ENCODE results near the gene OR2AT4. TPM values are rescaled to one million over a fixed set of nuclear protein-coding genes. Genes with fewer than 3 reads are reported as not detected.

OR2AT4 gene
- not detected for total RNA-seq

- Mint-ChIP-seq H3K27me3 (peaks cover 24 to 29% of the 10 kb centered on the region in 2 donors), H3K36me3 (no peaks in the 10 kb centered on the region), H3K27ac (no peak within 1 kb of the TSS), H3K4me3 (no peak within 1 kb of the TSS), H3K4me1 (ENCODE audit: low read depth in 2 of 2) (peaks cover 10 to 16% of the 10 kb centered on the region in 2 donors), H3K9me3 (no peaks in the 10 kb centered on the region)
- no peak for ATAC-seq
- DNase-seq (ENCODE audit: low spot score), result no peak
These were observed at the start of gene OR2AT4 for GRCh38 chr11:75096456-75097172. OR2AT4 (minus strand) TSS chr11:75096876.

GRCh38 chr11:75145972-75146519 is 49.4 kb upstream of the OR2AT4 start:
- no peak for ATAC-seq
- Mint-ChIP-seq H3K4me1 (ENCODE audit: low read depth in 2 of 2) (peaks cover 33 to 35% of the 10 kb centered on the region in 2 donors), H3K9me3 (no peaks in the 10 kb centered on the region), H3K36me3 (no peaks in the 10 kb centered on the region), H3K27me3 (peaks cover 9 to 10% of the 10 kb centered on the region in 2 donors), H3K4me3 (no peak overlapping the region), H3K27ac (no peak overlapping the region)
- no peak for DNase-seq (ENCODE audit: low spot score)

DNA sequence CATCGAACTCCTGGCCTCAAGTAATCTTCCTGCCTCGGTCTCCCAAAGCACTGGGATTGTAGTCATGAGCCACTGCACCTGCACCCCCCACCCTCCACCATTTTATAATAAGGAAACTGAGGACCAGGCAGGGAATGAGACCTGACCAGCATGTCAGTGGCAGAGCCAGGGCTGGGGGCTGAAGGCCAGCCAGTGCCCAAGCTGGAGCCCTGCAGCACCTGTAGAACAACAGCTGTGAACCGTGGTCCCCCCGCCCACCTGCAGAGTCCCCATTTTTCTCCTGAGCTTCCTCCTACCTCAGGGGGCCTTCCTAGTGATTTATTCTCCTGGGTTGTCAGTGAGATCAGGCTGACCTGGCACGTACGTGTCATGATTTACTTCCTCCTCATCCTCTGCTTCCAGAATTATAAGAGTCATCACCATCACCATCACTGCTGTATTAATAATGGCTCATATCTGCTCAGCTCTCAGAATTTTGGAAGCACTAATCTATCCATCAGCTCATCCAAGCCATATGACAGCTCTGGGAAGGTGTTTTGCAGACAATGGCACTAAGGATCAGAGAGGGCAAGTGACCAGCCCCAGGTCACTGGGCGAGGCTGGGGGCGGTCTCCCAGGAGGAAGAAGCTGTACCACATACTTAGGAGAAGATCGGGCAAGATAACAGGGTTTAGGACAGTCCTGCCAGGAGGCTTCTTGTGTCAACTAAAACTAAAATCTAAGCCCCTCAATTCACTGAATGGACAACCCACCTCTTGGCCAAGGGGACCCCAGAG is 48.7 kb upstream of the OR2AT4 start:
- Mint-ChIP-seq H3K4me3 (no peak overlapping the region), H3K4me1 (ENCODE audit: low read depth in 2 of 2) (peaks cover 38% of the 10 kb centered on the region in 2 donors), H3K36me3 (no peaks in the 10 kb centered on the region), H3K27me3 (peaks cover 3 to 5% of the 10 kb centered on the region in 2 donors), H3K27ac (no peak overlapping the region), H3K9me3 (no peaks in the 10 kb centered on the region)
- ATAC-seq (no peak), DNase-seq (ENCODE audit: low spot score) (no peak)

DNA sequence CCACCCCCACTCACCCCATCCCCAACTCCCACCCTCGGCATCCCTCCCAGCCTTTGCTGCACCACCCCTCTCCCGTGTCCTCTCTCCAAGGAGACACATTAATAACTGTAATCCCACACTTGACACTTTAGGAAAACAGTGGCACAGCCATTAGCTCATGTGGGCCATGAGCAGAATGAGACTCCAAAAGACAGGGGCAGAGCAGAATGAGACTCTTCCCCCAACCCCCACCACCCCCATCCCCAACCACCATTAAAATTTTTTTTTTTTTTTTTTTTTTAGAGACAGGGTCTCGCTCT is 48.0 kb upstream of the OR2AT4 start:
- no peak overlapping the region for H3K4me3 Mint-ChIP-seq
- DNase-seq (ENCODE audit: low spot score) (no peak), ATAC-seq (no peak)
- peak overlapping the region; percentile 72 to 88 for H3K27ac Mint-ChIP-seq
- H3K4me1 Mint-ChIP-seq (ENCODE audit: low read depth in 2 of 2), result peaks cover 38% of the 10 kb centered on the region in 2 donors
- H3K9me3 Mint-ChIP-seq, result no peaks in the 10 kb centered on the region
- no peaks in the 10 kb centered on the region for H3K27me3 Mint-ChIP-seq
- no peaks in the 10 kb centered on the region for H3K36me3 Mint-ChIP-seq

DNA sequence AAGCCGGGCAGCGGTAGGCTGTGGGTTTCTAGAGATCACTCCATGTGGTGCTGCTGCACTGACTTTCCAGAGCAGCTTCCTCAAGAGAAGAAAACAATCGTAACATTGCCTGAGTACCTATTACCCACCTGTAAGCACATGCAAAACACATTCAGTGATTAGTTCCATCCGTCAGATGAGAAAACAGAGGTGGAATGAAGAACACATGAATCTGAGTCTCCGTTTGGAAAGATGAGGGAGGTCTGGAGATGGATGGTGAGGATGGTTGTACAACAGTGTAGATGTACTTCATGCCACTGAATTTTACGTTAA is 46.7 kb upstream of the OR2AT4 start:
- Mint-ChIP-seq H3K36me3 (no peaks in the 10 kb centered on the region), H3K27me3 (peaks cover 4 to 7% of the 10 kb centered on the region in 2 donors), H3K9me3 (no peaks in the 10 kb centered on the region), H3K4me1 (ENCODE audit: low read depth in 2 of 2) (peaks cover 38% of the 10 kb centered on the region in 2 donors), H3K4me3 (peak overlapping the region; percentile 89), H3K27ac (peak overlapping the region; percentile 72 to 88)
- no peak for ATAC-seq
- DNase-seq (ENCODE audit: low spot score), result no peak

DNA sequence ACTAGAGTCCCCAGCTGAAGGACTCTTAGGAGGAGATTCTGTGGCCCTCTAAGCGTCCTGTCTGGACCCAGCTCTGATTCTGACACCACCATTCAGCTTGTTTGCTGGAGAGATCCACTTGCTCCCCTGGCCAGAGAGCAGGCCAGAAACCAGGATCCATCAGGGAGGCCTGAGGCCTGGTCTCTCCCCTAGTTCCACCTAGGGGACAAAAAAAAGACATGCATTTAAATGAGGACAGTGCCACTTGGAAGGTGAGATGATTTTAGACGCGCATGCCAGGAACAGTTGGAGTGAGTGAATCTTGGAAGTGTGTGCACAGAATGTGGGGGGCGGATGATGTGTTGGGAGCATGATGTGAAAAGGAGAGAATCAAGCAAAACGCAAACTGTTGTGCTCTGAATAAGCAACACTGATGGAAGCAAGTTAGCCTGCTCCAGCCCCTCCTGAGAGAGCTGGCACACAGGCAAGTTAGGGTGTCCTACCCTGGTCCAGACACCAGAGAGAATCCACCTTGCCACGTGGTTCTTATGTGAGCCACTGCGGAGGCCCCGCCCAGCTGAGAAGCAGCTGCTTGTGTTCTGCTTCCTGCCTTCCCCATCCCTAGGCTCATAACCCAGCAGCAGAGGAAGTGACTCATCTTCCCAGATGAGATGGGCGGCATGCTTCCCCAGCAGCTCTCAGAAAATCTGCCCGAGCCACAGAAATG is 46.2 kb upstream of the OR2AT4 start:
- H3K9me3 Mint-ChIP-seq, result no peaks in the 10 kb centered on the region
- peaks cover 38% of the 10 kb centered on the region in 2 donors for H3K4me1 Mint-ChIP-seq (ENCODE audit: low read depth in 2 of 2)
- H3K36me3 Mint-ChIP-seq, result no peaks in the 10 kb centered on the region
- H3K27ac Mint-ChIP-seq, result peak overlapping the region; percentile 72 to 88
- H3K27me3 Mint-ChIP-seq, result peaks cover 8 to 12% of the 10 kb centered on the region in 2 donors
- peak; percentile 85 for DNase-seq (ENCODE audit: low spot score)
- ATAC-seq, result peak; percentile 93
- H3K4me3 Mint-ChIP-seq, result peak overlapping the region; percentile 89

- H3K27ac Mint-ChIP-seq, result no peak overlapping the region
- no peak for ATAC-seq
- no peak for DNase-seq (ENCODE audit: low spot score)
These were observed 44.5 kb upstream of the OR2AT4 start for GRCh38 chr11:75141166-75141565.

DNA sequence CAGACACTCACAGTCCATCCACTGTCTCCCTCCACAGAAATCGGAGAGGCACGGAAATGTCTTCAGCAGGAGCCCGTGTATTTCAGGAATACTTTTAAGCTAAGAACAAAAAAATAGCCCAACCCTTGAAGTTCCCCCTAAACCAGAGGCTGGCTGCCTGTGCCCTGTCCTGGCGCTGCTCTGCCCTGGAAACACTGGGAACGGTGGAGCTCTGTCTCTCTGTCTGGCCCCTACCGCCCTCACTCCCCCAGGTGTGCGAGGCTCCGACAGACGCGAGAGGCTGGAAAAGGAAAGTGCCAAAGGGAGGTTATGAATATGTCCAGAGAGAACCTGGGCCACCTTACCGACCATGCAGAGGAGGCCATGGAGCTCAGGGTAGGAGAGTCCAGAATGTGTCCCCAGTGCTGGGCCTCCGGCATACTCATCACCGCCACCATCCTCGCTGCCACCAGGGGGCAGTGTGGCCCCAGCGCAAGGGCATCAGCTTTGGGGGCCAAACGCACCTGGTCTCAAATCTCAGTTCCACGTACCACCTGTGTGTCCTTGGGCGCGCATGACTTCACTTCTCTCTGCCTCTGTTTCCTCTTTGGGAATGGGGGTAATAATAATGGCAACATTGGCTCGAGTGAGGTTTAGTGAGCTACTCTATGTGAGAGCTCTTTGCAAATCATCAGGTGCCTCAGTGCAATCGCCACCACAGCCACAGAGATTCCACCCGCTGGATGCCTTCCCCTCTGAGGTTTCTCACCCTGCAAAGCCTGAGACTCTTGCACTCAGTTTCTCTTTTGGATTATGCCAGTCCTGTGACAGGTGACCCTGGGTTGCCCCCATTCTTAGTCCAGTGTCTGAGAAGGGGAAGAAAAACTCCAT is 43.8 kb upstream of the OR2AT4 start:
- Mint-ChIP-seq H3K36me3 (no peaks in the 10 kb centered on the region), H3K9me3 (no peaks in the 10 kb centered on the region), H3K4me3 (no peak overlapping the region), H3K27ac (no peak overlapping the region), H3K4me1 (ENCODE audit: low read depth in 2 of 2) (peaks cover 37 to 38% of the 10 kb centered on the region in 2 donors), H3K27me3 (peaks cover 17 to 30% of the 10 kb centered on the region in 2 donors)
- DNase-seq (ENCODE audit: low spot score) (peak; percentile 77), ATAC-seq (peak; percentile 44 to 62)

More at GRCh38 chr11:75141166-75141565, 44.5 kb upstream of the OR2AT4 start:
- Mint-ChIP-seq H3K4me3 (no peak overlapping the region), H3K27me3 (peaks cover 17 to 27% of the 10 kb centered on the region in 2 donors), H3K4me1 (ENCODE audit: low read depth in 2 of 2) (peaks cover 38% of the 10 kb centered on the region in 2 donors), H3K36me3 (no peaks in the 10 kb centered on the region), H3K9me3 (no peaks in the 10 kb centered on the region)

GRCh38 chr11:75135651-75136050 is 39.0 kb upstream of the OR2AT4 start:
- Mint-ChIP-seq H3K27me3 (peaks cover 36 to 55% of the 10 kb centered on the region in 2 donors), H3K4me1 (ENCODE audit: low read depth in 2 of 2) (peaks cover 0 to 1% of the 10 kb centered on the region in 2 donors), H3K9me3 (no peaks in the 10 kb centered on the region), H3K36me3 (no peaks in the 10 kb centered on the region), H3K4me3 (no peak overlapping the region), H3K27ac (no peak overlapping the region)
- DNase-seq (ENCODE audit: low spot score) (no peak), ATAC-seq (no peak)

DNA sequence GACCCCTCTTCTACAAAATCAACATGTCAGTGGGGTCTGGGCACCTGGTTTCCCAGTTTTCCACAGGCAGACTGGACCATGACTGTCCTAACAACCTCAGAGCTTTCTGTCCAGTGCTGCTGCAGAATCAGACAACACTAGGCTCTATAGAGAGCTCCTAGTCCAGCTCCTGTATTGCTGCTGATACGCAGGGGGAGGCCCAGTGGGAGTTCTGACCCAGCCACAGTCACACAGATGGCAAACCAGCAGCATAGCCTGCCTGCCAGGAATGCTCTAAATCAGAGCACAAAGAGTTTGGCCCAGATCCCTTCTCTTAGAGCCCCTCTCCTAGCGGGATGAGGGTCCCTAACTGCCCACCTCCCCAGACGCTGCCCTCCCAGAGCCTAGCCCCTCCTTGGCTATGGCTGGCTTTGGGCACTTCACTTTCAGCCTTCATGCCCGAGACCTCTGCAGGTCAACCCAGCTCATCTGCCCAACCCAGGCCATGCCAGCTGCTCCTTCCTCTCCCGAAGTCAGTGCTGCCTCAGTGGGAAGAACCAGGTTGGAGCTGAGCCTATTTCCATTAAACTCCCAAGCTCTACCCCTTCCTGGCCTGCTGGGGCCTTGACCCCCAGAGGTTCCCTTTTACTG is 38.5 kb upstream of the OR2AT4 start:
- H3K36me3 Mint-ChIP-seq, result no peaks in the 10 kb centered on the region
- H3K9me3 Mint-ChIP-seq, result no peaks in the 10 kb centered on the region
- H3K4me1 Mint-ChIP-seq (ENCODE audit: low read depth in 2 of 2), result no peaks in the 10 kb centered on the region
- peak in 1 of 2 donors; percentile 59 for ATAC-seq
- H3K27me3 Mint-ChIP-seq, result peaks cover 36 to 58% of the 10 kb centered on the region in 2 donors
- DNase-seq (ENCODE audit: low spot score), result no peak
- H3K27ac Mint-ChIP-seq, result no peak overlapping the region
- H3K4me3 Mint-ChIP-seq, result no peak overlapping the region

DNA sequence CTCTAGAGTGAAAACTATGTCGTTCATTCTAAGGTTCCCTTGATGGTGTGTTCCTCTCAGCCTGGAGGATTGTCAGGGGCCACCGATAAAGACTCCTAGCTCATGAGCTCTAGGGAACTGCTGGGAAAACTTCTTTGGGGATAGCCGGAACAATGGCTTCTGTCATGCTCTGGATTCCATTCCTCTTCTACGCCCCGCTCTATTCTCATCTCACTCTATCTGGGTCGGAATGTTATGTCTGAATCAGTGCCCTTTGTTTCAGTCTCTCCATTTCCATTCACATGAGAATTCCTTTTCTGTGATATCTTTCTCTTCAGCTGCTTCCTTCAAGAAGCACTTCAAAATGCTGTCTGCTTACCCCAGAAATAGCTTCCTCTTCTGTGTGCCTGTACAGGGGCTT is 37.3 kb upstream of the OR2AT4 start:
- no peak for DNase-seq (ENCODE audit: low spot score)
- Mint-ChIP-seq H3K4me3 (no peak overlapping the region), H3K36me3 (no peaks in the 10 kb centered on the region), H3K4me1 (ENCODE audit: low read depth in 2 of 2) (no peaks in the 10 kb centered on the region), H3K27ac (no peak overlapping the region), H3K27me3 (peaks cover 37 to 54% of the 10 kb centered on the region in 2 donors), H3K9me3 (no peaks in the 10 kb centered on the region)
- no peak for ATAC-seq

DNA sequence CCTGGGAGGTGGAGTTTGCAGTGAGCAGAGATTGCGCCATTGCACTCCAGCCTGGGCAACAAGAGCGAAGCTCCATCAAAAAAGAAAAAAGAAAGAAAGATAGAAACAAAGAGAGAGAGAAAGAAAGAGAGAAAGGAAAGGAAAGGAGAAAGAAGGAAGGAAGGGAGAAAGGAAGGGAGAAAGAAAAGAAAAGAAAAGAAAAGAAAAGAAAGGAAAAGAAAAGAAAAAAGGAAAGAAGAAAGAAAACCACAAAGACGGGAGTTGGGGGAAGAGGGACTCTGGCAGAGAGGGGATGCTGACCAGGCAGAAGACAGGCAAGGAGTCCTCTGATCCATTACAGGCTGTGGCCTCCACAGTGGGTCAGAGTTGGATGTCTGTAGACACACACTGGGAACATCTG is 35.4 kb upstream of the OR2AT4 start:
- no peaks in the 10 kb centered on the region for H3K9me3 Mint-ChIP-seq
- DNase-seq (ENCODE audit: low spot score), result no peak
- H3K36me3 Mint-ChIP-seq, result no peaks in the 10 kb centered on the region
- H3K4me1 Mint-ChIP-seq (ENCODE audit: low read depth in 2 of 2), result no peaks in the 10 kb centered on the region
- no peak for ATAC-seq
- H3K4me3 Mint-ChIP-seq, result no peak overlapping the region
- peaks cover 36 to 49% of the 10 kb centered on the region in 2 donors for H3K27me3 Mint-ChIP-seq
- no peak overlapping the region for H3K27ac Mint-ChIP-seq

GRCh38 chr11:75126564-75126963 is 29.9 kb upstream of the OR2AT4 start:
- DNase-seq (ENCODE audit: low spot score) (no peak), ATAC-seq (no peak)
- Mint-ChIP-seq H3K27ac (no peak overlapping the region), H3K27me3 (peaks cover 23 to 30% of the 10 kb centered on the region in 2 donors), H3K4me3 (no peak overlapping the region), H3K9me3 (no peaks in the 10 kb centered on the region), H3K4me1 (ENCODE audit: low read depth in 2 of 2) (no peaks in the 10 kb centered on the region), H3K36me3 (no peaks in the 10 kb centered on the region)
